Measurements from ENCODE around the gene KCTD8. TPM values are rescaled to one million over a fixed set of nuclear protein-coding genes. Genes with fewer than 3 reads are reported as not detected.

Gene KCTD8
- total RNA-seq = 2.1 and 6.9 TPM in 2 replicates

GRCh38 chr4:44448521-44449461, at the start of gene KCTD8:
KCTD8 (minus strand) TSS chr4:44448809.

Other genes with a start within 250 kb of the KCTD8 start
- not detected in 2 replicates for gene YIPF7, start 202.8 kb upstream of the KCTD8 start, total RNA-seq
- 15.2 and 15.6 TPM in 2 replicates for gene GUF1, start 229.6 kb upstream of the KCTD8 start, total RNA-seq